Pons (tissue), 1 donor: Measurements from ENCODE around the gene CACHD1.
"Not testable (repeated sequence)": the region's sequence is repeated elsewhere in the genome, so short reads cannot be mapped to it uniquely, and the experiment has no call there.

Source experiments
- DNase-seq: peaks from one replicate; pipeline ENCODE4 v3.0.0-alpha.2; 2016; ENCODE audit warnings: low spot score

Gene CACHD1

GRCh38 chr1:64594446-64594845 is 124.5 kb downstream of the CACHD1 start:
- no peak for DNase-seq

GRCh38 chr1:64595871-64596515 is 126.1 kb downstream of the CACHD1 start:
- DNase-seq = no peak

- no peak for DNase-seq
Measured at GRCh38 chr1:64597113-64597512, 127.2 kb downstream of the CACHD1 start.

GRCh38 chr1:64598100-64598571 is 128.2 kb downstream of the CACHD1 start:
- no peak for DNase-seq

GRCh38 chr1:64599242-64599641 is 129.3 kb downstream of the CACHD1 start:
- no peak for DNase-seq

GRCh38 chr1:64601207-64601606 is 131.3 kb downstream of the CACHD1 start:
- no peak for DNase-seq

- DNase-seq = no peak
Measured at GRCh38 chr1:64608005-64608650, 138.2 kb downstream of the CACHD1 start.

- DNase-seq = no peak
Measured at GRCh38 chr1:64608651-64609048, 138.7 kb downstream of the CACHD1 start.

- not testable (repeated sequence) for DNase-seq
Measured at GRCh38 chr1:64610950-64611349, 141.0 kb downstream of the CACHD1 start.

- no peak for DNase-seq
Measured at GRCh38 chr1:64616039-64616438, 146.1 kb downstream of the CACHD1 start.

- DNase-seq = no peak
Measured at GRCh38 chr1:64623750-64624191, 153.8 kb downstream of the CACHD1 start.

GRCh38 chr1:64624218-64624713 is 154.3 kb downstream of the CACHD1 start:
- DNase-seq = no peak

- DNase-seq = no peak
Measured at GRCh38 chr1:64624808-64625207, 154.9 kb downstream of the CACHD1 start.

- no peak for DNase-seq
Measured at GRCh38 chr1:64630611-64631010, 160.7 kb downstream of the CACHD1 start.

- peak; percentile 50 for DNase-seq
Measured at GRCh38 chr1:64631346-64632034, 161.6 kb downstream of the CACHD1 start.

GRCh38 chr1:64632936-64633335 is 163.0 kb downstream of the CACHD1 start:
- DNase-seq = no peak

- DNase-seq = no peak
Measured at GRCh38 chr1:64645735-64646134, 175.8 kb downstream of the CACHD1 start.

- DNase-seq = no peak
Measured at GRCh38 chr1:64650411-64650810, 180.5 kb downstream of the CACHD1 start.

- DNase-seq = no peak
Measured at GRCh38 chr1:64651841-64652240, 181.9 kb downstream of the CACHD1 start.

GRCh38 chr1:64653466-64653865 is 183.5 kb downstream of the CACHD1 start:
- DNase-seq = no peak

GRCh38 chr1:64654519-64655341 is 184.8 kb downstream of the CACHD1 start:
- DNase-seq = no peak

- DNase-seq = no peak
Measured at GRCh38 chr1:64655861-64656260, 185.9 kb downstream of the CACHD1 start.
